K562 (cell line): ENCODE data around the gene CDC45. TPM values are rescaled to one million over a fixed set of nuclear protein-coding genes. Genes with fewer than 3 reads are reported as not detected.

Experiments used
- ATF2 ChIP-seq: sonication (generic); formaldehyde crosslinking; IDR thresholded peaks from 2 replicates; pipeline ENCODE4 v1.8.1; 2022; ENCODE audit warnings: missing genetic modification reagents
- BRF1 ChIP-seq: IDR thresholded peaks from 3 replicates; pipeline ENCODE4 v1.6.1; 2011; ENCODE audit warnings: borderline replicate concordance, mild to moderate bottlenecking; ENCODE audit not compliant: insufficient read length; ENCODE audit errors: extremely low read depth
- CCNT2 ChIP-seq: IDR thresholded peaks from 2 replicates; pipeline ENCODE4 v1.6.1; 2011; ENCODE audit warnings: borderline replicate concordance, low read depth, mild to moderate bottlenecking, moderate library complexity, mixed read lengths, low read length; ENCODE audit not compliant: insufficient read length; ENCODE audit errors: extremely low read depth
- ELF4 ChIP-seq: fragments of 450-650 bp; formaldehyde crosslinking; IDR thresholded peaks from 2 replicates; pipeline ENCODE4 v1.4.0; 2022; ENCODE audit warnings: missing genetic modification characterization
- HDAC6 ChIP-seq: IDR thresholded peaks from 2 replicates; pipeline ENCODE4 v1.6.1; 2012; ENCODE audit warnings: low read depth, mild to moderate bottlenecking, control low read depth, inconsistent platforms, low read length, moderate library complexity
- HMGXB4 ChIP-seq: sonication (generic); formaldehyde crosslinking; IDR thresholded peaks from 2 replicates; pipeline ENCODE4 v1.8.1; 2023; ENCODE audit warnings: mild to moderate bottlenecking, missing genetic modification reagents
- IRF1 ChIP-seq: sonication (generic); formaldehyde crosslinking; IDR thresholded peaks from 2 replicates; pipeline ENCODE4 v1.8.0; 2022; ENCODE audit warnings: missing genetic modification reagents, mild to moderate bottlenecking, borderline replicate concordance
- JUN ChIP-seq, 2 experiments: sonication (generic) in 1 of 2; formaldehyde crosslinking in 1 of 2; IDR thresholded peaks; 2 replicates each; pipeline versions ENCODE4 v1.6.1 to v1.8.0; 2012 to 2022; ENCODE audit warnings: borderline replicate concordance in 2 of 2, mild to moderate bottlenecking in 2 of 2, improper control_type of control experiment in 1 of 2, low read depth in 1 of 2, low read length in 1 of 2, missing genetic modification reagents in 1 of 2
- MCM3 ChIP-seq: fragments of 450-650 bp; IDR thresholded peaks from 2 replicates; pipeline ENCODE4 v1.6.1; 2016
- NRF1 ChIP-seq, 2 experiments: fragments of 450-650 bp; IDR thresholded peaks in 1 of 2; conservative IDR thresholded peaks in 1 of 2; 2 replicates each; pipeline ENCODE4 v1.6.1; 2014; ENCODE audit warnings: mild to moderate bottlenecking in 2 of 2
- POLR2B ChIP-seq: fragments of 450-650 bp; IDR thresholded peaks from 2 replicates; pipeline ENCODE4 v1.6.1; 2018; ENCODE audit warnings: low read depth; ENCODE audit not compliant: partially characterized antibody
- POLR2G ChIP-seq: fragments of 200-400 bp; formaldehyde crosslinking; IDR thresholded peaks from 2 replicates; pipeline ENCODE4 v1.6.1; 2017; ENCODE audit warnings: low read depth, mild to moderate bottlenecking, antibody characterized with exemption, low read length, moderate library complexity
- SUPT5H ChIP-seq: fragments of 450-650 bp; IDR thresholded peaks from 2 replicates; pipeline ENCODE4 v1.6.1; 2016
- TCF7 ChIP-seq: sonication (generic); IDR thresholded peaks from 2 replicates; pipeline ENCODE4 v1.6.1; 2016; ENCODE audit warnings: antibody characterized with exemption, borderline replicate concordance
- XRCC5 ChIP-seq: fragments of 200-400 bp; formaldehyde crosslinking; IDR thresholded peaks from 2 replicates; pipeline ENCODE4 v1.6.1; 2017; ENCODE audit warnings: low read depth, mild to moderate bottlenecking, low read length
- ZBTB43 ChIP-seq: sonication (generic); formaldehyde crosslinking; IDR thresholded peaks from 2 replicates; pipeline ENCODE4 v1.8.0; 2023; ENCODE audit warnings: mild to moderate bottlenecking, missing genetic modification reagents
- ZNF347 ChIP-seq: fragments of 450-650 bp; formaldehyde crosslinking; IDR thresholded peaks from 2 replicates; pipeline ENCODE4 v1.4.0; 2020; ENCODE audit warnings: low read depth, mild to moderate bottlenecking, moderate library complexity
- ZNF518B ChIP-seq: fragments of 250-450 bp; sonication (Bioruptor Pico); IDR thresholded peaks from 2 replicates; pipeline ENCODE4 v1.5.0; 2021; ENCODE audit warnings: mild to moderate bottlenecking, moderate library complexity
- polyA plus RNA-seq, 8 experiments: library from polyadenylated mRNA; depleted of rRNA in 4 of 8; stranded (reverse) in 5 of 8; unstranded in 3 of 8; fragments of >200 nt; fragmentation: Nextera tagmentation in 2 of 8; fragmentation: Illumina TruSeq in 1 of 8; extraction: Ambion mirVana in 2 of 8; extraction: Trizol in 1 of 8; gene quantifications; 2 replicates each; pipeline versions ENCODE4 v1.2.1 to v1.2.3, GENCODE V29; 2011 to 2014; ENCODE audit warnings: inconsistent platforms in 1 of 8, missing spikeins in 1 of 8
- total RNA-seq, 7 experiments: library from RNA; depleted of rRNA in 6 of 7; stranded (reverse); fragments of >200 nt in 6 of 7; fragmentation: Illumina TruSeq in 2 of 7; extraction: Trizol in 2 of 7; gene quantifications; 2 replicates each; pipeline versions ENCODE4 v1.2.1 to v1.2.3, GENCODE V29; 2011 to 2021; ENCODE audit warnings: low replicate concordance in 1 of 7

The CDC45 gene
- total and polyA plus RNA-seq, 9 of the 15 experiments (the other 6 are each of a cell fraction or from before 2014, with no cell fraction given) = 251 to 580 (median 410) TPM

GRCh38 chr22:19522190-19522880 is 42.6 kb downstream of the CDC45 start (continued):
- TF ChIP-seq ATF2 (CRISPR knock-in tag) = no peak
- no peak for TF ChIP-seq ELF4 (CRISPR knock-in tag)
- no peak for TF ChIP-seq ZBTB43 (CRISPR knock-in tag)
- no peak for TF ChIP-seq HDAC6
- TF ChIP-seq JUN (IDR thresholded peaks at IDR 0.05; ENCODE audit: borderline replicate concordance, low read depth, low read length) = no peak
- 0 out of 2 replicates have a peak, but pooled peaks have one; percentile 13 for TF ChIP-seq JUN (CRISPR knock-in tag; IDR thresholded peaks at IDR 0.05; ENCODE audit: borderline replicate concordance)
- peak; percentile 53 for TF ChIP-seq SUPT5H
- no peak for TF ChIP-seq HMGXB4
- no peak for TF ChIP-seq BRF1
- no peak for TF ChIP-seq NRF1 (conservative IDR thresholded peaks at IDR 0.05 in 1 of 2, IDR thresholded peaks at IDR 0.05 in 1 of 2)
- no peak for TF ChIP-seq TCF7
- TF ChIP-seq IRF1 = no peak
- TF ChIP-seq POLR2B = peak; percentile 43
- TF ChIP-seq MCM3 = no peak
- TF ChIP-seq CCNT2 = peak; percentile 46
- TF ChIP-seq ZNF347 (CRISPR knock-in tag) = no peak
- TF ChIP-seq XRCC5 = no peak
- TF ChIP-seq POLR2G = peak; percentile 75
- no peak for TF ChIP-seq ZNF518B (CRISPR knock-in tag)
